ENCODE data around the gene ACOT8.
"Not testable (repeated sequence)": the region's sequence is repeated elsewhere in the genome, so short reads cannot be mapped to it uniquely, and the experiment has no call there.

DNA sequence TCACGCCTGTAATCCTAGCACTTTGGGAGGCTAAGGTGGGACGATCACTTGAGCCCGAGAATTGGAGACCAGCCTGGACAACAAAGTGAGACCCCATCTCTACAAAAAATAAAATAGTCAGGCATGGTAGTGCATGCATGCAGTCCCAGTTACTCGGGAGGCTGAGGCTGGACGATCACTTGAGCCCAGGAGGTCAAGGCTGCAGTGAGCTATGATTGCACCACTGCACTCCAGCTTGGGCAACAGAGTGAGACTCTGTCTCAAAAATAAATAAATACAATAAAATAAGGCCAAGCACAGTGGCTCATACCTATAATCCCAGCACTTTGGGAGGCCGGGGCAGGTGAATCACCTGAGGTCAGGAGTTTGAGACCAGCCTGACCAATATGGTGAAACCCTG, 44.1 kb upstream of the ACOT8 start:
- TF ChIP-seq, protein P1, sequence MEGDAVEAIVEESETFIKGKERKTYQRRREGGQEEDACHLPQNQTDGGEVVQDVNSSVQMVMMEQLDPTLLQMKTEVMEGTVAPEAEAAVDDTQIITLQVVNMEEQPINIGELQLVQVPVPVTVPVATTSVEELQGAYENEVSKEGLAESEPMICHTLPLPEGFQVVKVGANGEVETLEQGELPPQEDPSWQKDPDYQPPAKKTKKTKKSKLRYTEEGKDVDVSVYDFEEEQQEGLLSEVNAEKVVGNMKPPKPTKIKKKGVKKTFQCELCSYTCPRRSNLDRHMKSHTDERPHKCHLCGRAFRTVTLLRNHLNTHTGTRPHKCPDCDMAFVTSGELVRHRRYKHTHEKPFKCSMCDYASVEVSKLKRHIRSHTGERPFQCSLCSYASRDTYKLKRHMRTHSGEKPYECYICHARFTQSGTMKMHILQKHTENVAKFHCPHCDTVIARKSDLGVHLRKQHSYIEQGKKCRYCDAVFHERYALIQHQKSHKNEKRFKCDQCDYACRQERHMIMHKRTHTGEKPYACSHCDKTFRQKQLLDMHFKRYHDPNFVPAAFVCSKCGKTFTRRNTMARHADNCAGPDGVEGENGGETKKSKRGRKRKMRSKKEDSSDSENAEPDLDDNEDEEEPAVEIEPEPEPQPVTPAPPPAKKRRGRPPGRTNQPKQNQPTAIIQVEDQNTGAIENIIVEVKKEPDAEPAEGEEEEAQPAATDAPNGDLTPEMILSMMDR (IDR thresholded peaks at IDR 0.05): not testable (repeated sequence)
- not testable (repeated sequence) for TF ChIP-seq POLR2A (IDR thresholded peaks at IDR 0.05)

All from Peyer's patch (tissue), 4 donors.